T-cell (primary cell): ENCODE results near the gene RAX. TPM values are rescaled to one million over a fixed set of nuclear protein-coding genes. Genes with fewer than 3 reads are reported as not detected.

ENCODE experiments used
- ATAC-seq, 4 experiments: fragments of 200-7000 bp in 3 of 4; fragments of 150-1000 bp in 1 of 4; cut with Tn5 transposase; replicated peaks in 1 of 4; 1 replicate in 3 of 4; 2 replicates in 1 of 4; pipeline ENCODE4 v1.10.0; 2021; ENCODE audit warnings: moderate library complexity in 3 of 4, mild to moderate bottlenecking in 2 of 4, moderate number of reproducible peaks in 1 of 4
- CTCF ChIA-PET, 2 donors: fragments of 300-600 bp; sonication (Branson Sonifier 250); formaldehyde crosslinking; loops; one replicate each; lab custom pipeline; 2022; ENCODE audit warnings: antibody characterized with exemption in 2 of 2; lab: Charles Lee
- POLR2A ChIA-PET, 2 donors: fragments of 300-600 bp; sonication (Branson Sonifier 250); formaldehyde crosslinking; loops; one replicate each; lab custom pipeline; 2022; ENCODE audit warnings: antibody characterized with exemption in 2 of 2; lab: Charles Lee
- DNase-seq, 35 experiments: peaks; one replicate each; pipeline versions ENCODE4 v3.0.0 to v3.0.0-alpha.2; 2013 to 2023
- H3K27ac ChIP-seq: one replicate; pipeline ENCODE4 v1.5.1; 2013; ENCODE audit warnings: low read length
- H3K27me3 ChIP-seq, 2 experiments: replicated peaks in 1 of 2; 1 replicate in 1 of 2; 2 replicates in 1 of 2; pipeline versions ENCODE4 v1.6.1 to v1.7.0; 2013; ENCODE audit warnings: low read length in 1 of 2, mixed read lengths in 1 of 2; ENCODE audit not compliant: control insufficient read depth in 2 of 2, insufficient read depth in 2 of 2; ENCODE audit errors: extremely low read depth in 1 of 2
- H3K36me3 ChIP-seq, 2 donors: 1 replicate in 1 of 2; 2 replicates in 1 of 2; pipeline versions ENCODE4 v1.6.1 to v1.7.0; 2013; ENCODE audit warnings: low read length in 1 of 2; ENCODE audit not compliant: control insufficient read depth in 2 of 2, insufficient read depth in 1 of 2; ENCODE audit errors: extremely low read depth in 1 of 2
- H3K4me1 ChIP-seq, 2 experiments: 1 replicate in 1 of 2; 2 replicates in 1 of 2; pipeline versions ENCODE4 v1.6.1 to v1.7.0; 2013; ENCODE audit warnings: low read length in 2 of 2, mixed read lengths in 1 of 2; ENCODE audit not compliant: insufficient read depth in 2 of 2, control insufficient read depth in 1 of 2; ENCODE audit errors: extremely low read depth in 1 of 2
- H3K4me3 ChIP-seq, 2 donors: 1 replicate in 1 of 2; 2 replicates in 1 of 2; pipeline versions ENCODE4 v1.5.1 to v1.7.0; 2013; ENCODE audit warnings: mild to moderate bottlenecking in 2 of 2, low read length in 1 of 2, moderate library complexity in 1 of 2; ENCODE audit not compliant: control insufficient read depth in 1 of 2; ENCODE audit errors: extremely low read depth in 1 of 2
- H3K9me3 ChIP-seq: 2 replicates; pipeline ENCODE4 v1.7.0; 2013
- H3K27ac Mint-ChIP-seq, 2 donors: one replicate each; pipeline ENCODE4 v1.8.0; 2020 to 2021; ENCODE audit warnings: mild to moderate bottlenecking in 2 of 2, mixed read lengths in 2 of 2
- H3K27me3 Mint-ChIP-seq, 2 donors: one replicate each; pipeline ENCODE4 v1.8.0; 2021 to 2022; ENCODE audit warnings: mixed read lengths in 2 of 2
- H3K36me3 Mint-ChIP-seq: one replicate; pipeline ENCODE4 v1.8.0; 2021; ENCODE audit warnings: mixed read lengths
- H3K4me1 Mint-ChIP-seq, 3 donors: one replicate each; pipeline ENCODE4 v1.8.0; 2020 to 2022; ENCODE audit warnings: mixed read lengths in 3 of 3, mild to moderate bottlenecking in 1 of 3
- H3K4me3 Mint-ChIP-seq, 3 donors: one replicate each; pipeline ENCODE4 v1.8.0; 2020 to 2022; ENCODE audit warnings: mild to moderate bottlenecking in 3 of 3, mixed read lengths in 3 of 3, moderate library complexity in 3 of 3
- H3K9me3 Mint-ChIP-seq, 3 donors: one replicate each; pipeline ENCODE4 v1.8.0; 2020 to 2022; ENCODE audit warnings: mixed read lengths in 3 of 3
- WGBS: methylation state at CpG from one replicate; pipeline ENCODE4 v1.1.5; 2013; ENCODE audit warnings: missing lambda C conversion rate; ENCODE audit not compliant: insufficient coverage; 5-methylcytosine and 5-hydroxymethylcytosine counted together
- total RNA-seq, 35 experiments: library from RNA in 6 of 35; stranded (reverse) in 6 of 35; fragments of 120-200 nt in 1 of 35; gene quantifications; one replicate each; pipeline versions ENCODE4 v1.2.1 to v1.2.4 and lab custom pipeline; 2013 to 2026

The RAX gene
- total RNA-seq, 5 donors from 2014 or later (not counting 1 experiment from before 2014, with no cell fraction given) = not detected

DNA sequence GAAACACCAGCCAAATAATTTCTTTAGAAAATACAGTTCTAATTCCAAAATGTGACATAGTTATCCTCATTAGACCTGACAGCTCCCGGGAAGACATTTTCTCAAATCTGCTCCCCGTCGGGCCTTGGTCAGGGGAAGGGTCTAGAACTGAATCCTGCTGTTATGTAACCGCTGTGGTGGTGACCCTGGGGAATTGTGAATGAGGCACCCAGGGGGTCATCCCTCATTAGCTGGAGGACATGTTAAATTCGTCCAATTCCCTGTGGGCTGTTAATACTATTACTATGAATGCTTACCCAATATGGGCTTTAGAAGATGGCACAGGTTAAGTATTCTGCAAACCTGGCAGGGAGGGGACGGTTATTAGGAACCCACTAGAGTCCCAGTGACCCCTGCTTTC is 33.4 kb upstream of the RAX start:
- CTCF ChIA-PET = interaction anchor here in 1 of 2 donors (0.6 kb wide), 1 partner anchor 227 kb away, joined by 3 read pairs; no protein-coding TSS in a partner anchor
- DNase-seq = no peak
- Mint-ChIP-seq H3K27me3 (peaks cover 28 to 48% of the 10 kb centered on the region in 2 donors), H3K36me3 (no peaks in the 10 kb centered on the region), H3K9me3 (no peaks in the 10 kb centered on the region), H3K4me1 (peaks cover 0 to 3% (median 2%) of the 10 kb centered on the region in 3 donors), H3K27ac (no peak overlapping the region), H3K4me3 (no peak overlapping the region)
- H3K27ac ChIP-seq = no peak overlapping the region
- peaks cover 1 to 26% of the 10 kb centered on the region in 2 experiments for H3K27me3 ChIP-seq
- no peak overlapping the region for H3K4me3 ChIP-seq
- no peak for ATAC-seq
- no peaks in the 10 kb centered on the region for H3K9me3 ChIP-seq
- H3K36me3 ChIP-seq = no peaks in the 10 kb centered on the region
- POLR2A ChIA-PET = no interaction called here
- H3K4me1 ChIP-seq = peaks cover 0 to 9% of the 10 kb centered on the region in 2 experiments
- 67% methylated on average over 2 of the region's 6 CpGs for WGBS

DNA sequence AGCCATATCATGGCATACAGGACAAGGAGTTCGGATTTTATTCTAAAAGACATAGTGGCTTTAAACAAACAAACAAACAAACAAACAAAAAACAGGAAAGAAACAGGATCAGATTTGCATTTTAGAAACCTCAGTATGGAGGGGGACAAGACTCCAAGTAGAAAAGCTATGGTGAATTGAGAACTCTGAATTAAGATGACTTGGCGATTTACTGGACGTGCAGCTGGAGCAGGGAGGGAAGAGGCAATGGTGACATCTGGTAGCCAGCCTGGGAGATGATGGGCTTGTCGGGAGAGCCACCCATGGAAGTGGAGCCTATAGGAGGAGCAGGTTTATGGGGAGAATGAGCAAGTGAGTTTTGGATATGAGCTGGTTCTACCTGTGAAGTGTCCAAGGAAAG is 32.0 kb upstream of the RAX start:
- ChIA-PET POLR2A (no interaction called here), CTCF (interaction anchor here in 1 of 2 donors (0.7 kb wide), 1 partner anchor 1852 kb away, joined by 3 read pairs; no protein-coding TSS in a partner anchor)
- Histone ChIP-seq H3K9me3 (no peaks in the 10 kb centered on the region), H3K36me3 (no peaks in the 10 kb centered on the region), H3K27me3 (peaks cover 0 to 26% of the 10 kb centered on the region in 2 experiments), H3K27ac (no peak overlapping the region), H3K4me1 (peaks cover 0 to 9% of the 10 kb centered on the region in 2 experiments), H3K4me3 (no peak overlapping the region)
- no peak overlapping the region for H3K4me3 Mint-ChIP-seq
- WGBS = 58% methylated on average over 3 of the region's 4 CpGs
- H3K27ac Mint-ChIP-seq = no peak overlapping the region
- ATAC-seq (no peak), DNase-seq (no peak)
- no peaks in the 10 kb centered on the region for H3K36me3 Mint-ChIP-seq
- peaks cover 0 to 3% (median 2%) of the 10 kb centered on the region in 3 donors for H3K4me1 Mint-ChIP-seq
- no peaks in the 10 kb centered on the region for H3K9me3 Mint-ChIP-seq
- H3K27me3 Mint-ChIP-seq = peaks cover 16 to 41% of the 10 kb centered on the region in 2 donors

DNA sequence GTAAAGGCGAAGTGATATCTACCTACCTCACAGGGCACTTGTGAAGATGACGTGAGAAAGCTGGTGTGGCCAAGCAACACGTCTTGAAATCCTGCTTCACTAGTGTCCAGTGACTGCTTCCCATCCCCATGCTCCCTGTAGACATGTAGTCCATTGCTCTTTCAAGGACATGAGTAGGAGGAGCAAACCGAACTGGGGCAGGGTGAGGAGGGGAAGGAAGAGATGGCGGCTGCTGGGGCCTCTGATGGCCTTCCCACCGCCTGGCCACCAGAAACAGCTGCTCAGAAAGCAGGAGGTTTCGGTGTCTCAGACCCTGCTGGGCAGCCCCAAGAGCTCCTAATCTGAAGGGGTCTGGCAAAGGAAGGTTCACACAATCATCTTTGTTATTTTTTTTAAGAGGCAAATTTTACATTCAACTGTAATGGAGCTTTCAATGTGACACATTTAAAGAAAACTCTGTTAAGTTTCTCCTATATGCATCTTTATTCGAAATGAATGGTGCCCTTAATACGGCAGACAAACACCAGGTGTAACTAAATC is 30.5 kb upstream of the RAX start:
- WGBS = 100% methylated on average over 1 of the region's 9 CpGs
- peaks cover 20 to 31% of the 10 kb centered on the region in 2 donors for H3K27me3 Mint-ChIP-seq

DNA sequence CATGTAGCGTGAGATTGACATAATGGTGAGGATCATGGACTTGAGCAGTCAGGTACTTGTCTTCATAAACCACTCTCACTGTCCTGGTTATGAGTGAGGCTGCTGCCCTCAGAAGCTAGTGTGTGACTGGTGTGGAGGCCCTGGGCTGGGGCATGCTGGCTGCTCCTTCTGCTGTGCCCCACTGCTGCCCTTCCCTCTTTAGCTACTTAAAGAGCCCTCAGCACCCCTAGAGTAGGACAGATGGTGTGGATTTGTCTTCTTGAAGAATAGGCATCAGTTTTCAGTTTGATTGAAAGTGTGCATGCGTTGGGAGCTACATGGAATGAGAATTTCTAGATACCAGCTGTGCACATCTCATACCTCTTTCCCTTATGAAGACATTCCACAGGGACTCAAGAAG is 29.8 kb upstream of the RAX start:
- Histone ChIP-seq H3K9me3 (no peaks in the 10 kb centered on the region), H3K27me3 (peaks cover 0 to 24% of the 10 kb centered on the region in 2 experiments), H3K4me3 (no peak overlapping the region), H3K27ac (no peak overlapping the region), H3K36me3 (no peaks in the 10 kb centered on the region), H3K4me1 (no peaks in the 10 kb centered on the region)
- Mint-ChIP-seq H3K27me3 (peaks cover 23 to 27% of the 10 kb centered on the region in 2 donors), H3K36me3 (no peaks in the 10 kb centered on the region), H3K4me1 (no peaks in the 10 kb centered on the region), H3K9me3 (no peaks in the 10 kb centered on the region), H3K27ac (no peak overlapping the region), H3K4me3 (no peak overlapping the region)
- ATAC-seq = no peak
- WGBS = no CpG with 5 or more reads among the region's 2 CpGs
- DNase-seq = no peak
- POLR2A ChIA-PET = no interaction called here
- CTCF ChIA-PET = interaction anchor here (2.3 to 3.3 kb wide), 2 partner anchors 100 kb away, joined by 11 to 14 read pairs; no protein-coding TSS in a partner anchor

More for the DNA sequence above, 30.5 kb upstream of the RAX start:
- H3K4me3 ChIP-seq = no peak overlapping the region
- Mint-ChIP-seq H3K4me3 (no peak overlapping the region), H3K27ac (no peak overlapping the region), H3K4me1 (peaks cover 0 to 2% (median 2%) of the 10 kb centered on the region in 3 donors), H3K36me3 (no peaks in the 10 kb centered on the region), H3K9me3 (no peaks in the 10 kb centered on the region)
- no peak for ATAC-seq
- H3K9me3 ChIP-seq = no peaks in the 10 kb centered on the region
- peaks cover 0 to 29% of the 10 kb centered on the region in 2 experiments for H3K27me3 ChIP-seq
- POLR2A ChIA-PET = no interaction called here
- H3K4me1 ChIP-seq = peaks cover 0 to 7% of the 10 kb centered on the region in 2 experiments
- DNase-seq = no peak
- H3K27ac ChIP-seq = no peak overlapping the region
- CTCF ChIA-PET = interaction anchor here (0.7 to 3.3 kb wide), 3 partner anchors 31 to 99 kb away, joined by 4 to 14 read pairs (median 11); no protein-coding TSS in a partner anchor
- no peaks in the 10 kb centered on the region for H3K36me3 ChIP-seq

DNA sequence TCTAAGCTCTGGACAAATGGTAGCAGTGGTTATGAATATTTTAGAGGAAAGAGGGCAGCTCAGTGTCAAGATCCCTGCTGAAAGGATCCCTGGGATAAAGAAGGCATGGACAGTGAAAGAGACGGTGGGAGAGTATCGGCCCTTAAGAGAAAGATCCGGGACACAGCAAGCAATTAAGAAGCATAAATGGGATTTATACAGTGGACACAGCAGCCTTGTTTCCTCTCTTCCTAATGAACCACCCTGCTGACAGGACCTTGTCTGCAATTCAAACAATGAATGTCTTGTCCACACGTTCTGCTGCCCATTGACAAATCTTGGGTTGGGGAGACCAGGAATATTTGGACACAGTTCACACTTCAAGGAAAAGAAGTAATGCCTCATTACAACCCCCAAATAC is 28.7 kb upstream of the RAX start:
- no peak overlapping the region for H3K4me3 ChIP-seq
- no peaks in the 10 kb centered on the region for H3K4me1 ChIP-seq
- no peaks in the 10 kb centered on the region for H3K9me3 ChIP-seq
- Mint-ChIP-seq H3K9me3 (no peaks in the 10 kb centered on the region), H3K27ac (no peak overlapping the region), H3K4me1 (no peaks in the 10 kb centered on the region), H3K4me3 (no peak overlapping the region), H3K27me3 (peaks cover 22 to 25% of the 10 kb centered on the region in 2 donors), H3K36me3 (no peaks in the 10 kb centered on the region)
- DNase-seq (no peak), ATAC-seq (no peak)
- no peak overlapping the region for H3K27ac ChIP-seq
- ChIA-PET CTCF (interaction anchor here in 1 of 2 donors (3.3 kb wide), 1 partner anchor 101 kb away, joined by 14 read pairs; no protein-coding TSS in a partner anchor), POLR2A (interaction anchor here in 1 of 2 donors (0.6 kb wide), 1 partner anchor 16 kb away, joined by 4 read pairs; no protein-coding TSS in a partner anchor)
- 86% methylated on average over 3 of the region's 4 CpGs for WGBS
- peaks cover 0 to 16% of the 10 kb centered on the region in 2 experiments for H3K27me3 ChIP-seq
- H3K36me3 ChIP-seq = no peaks in the 10 kb centered on the region

DNA sequence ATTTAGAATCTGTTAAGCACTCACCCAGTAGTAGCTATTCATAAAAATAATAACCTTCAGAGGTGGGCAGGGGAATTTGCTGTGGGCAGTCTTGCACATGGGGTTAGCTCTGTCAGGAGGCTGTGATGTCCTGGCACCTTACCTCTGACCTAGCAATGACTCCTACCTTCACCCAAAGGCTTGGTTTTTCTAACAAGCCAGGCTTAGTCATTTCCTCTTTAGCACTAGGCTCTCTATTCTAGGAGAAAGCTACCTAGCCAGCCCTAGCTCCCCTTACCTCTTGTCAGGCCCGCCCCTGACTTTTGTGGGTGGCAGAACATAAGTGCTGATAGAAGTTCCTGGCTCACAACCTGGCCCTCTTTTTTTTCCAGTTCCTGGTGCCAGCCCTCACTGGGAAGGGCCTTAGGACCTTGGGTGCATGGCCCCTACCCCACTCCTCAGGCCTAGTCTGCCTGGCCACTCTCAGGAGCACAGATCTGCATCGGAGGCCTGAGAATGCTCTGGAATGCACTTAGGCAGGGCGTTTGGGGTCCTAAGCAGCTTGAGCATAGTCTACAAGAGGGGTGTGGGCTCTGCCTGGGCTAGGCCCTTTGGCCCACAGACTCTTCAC is 27.5 kb upstream of the RAX start:
- WGBS = 72% methylated on average over 2 of the region's 3 CpGs
- H3K27ac Mint-ChIP-seq = no peak overlapping the region
- Histone ChIP-seq H3K4me1 (no peaks in the 10 kb centered on the region), H3K4me3 (no peak overlapping the region), H3K27me3 (peaks cover 0 to 20% of the 10 kb centered on the region in 2 experiments), H3K36me3 (no peaks in the 10 kb centered on the region), H3K9me3 (no peaks in the 10 kb centered on the region), H3K27ac (no peak overlapping the region)
- H3K36me3 Mint-ChIP-seq = no peaks in the 10 kb centered on the region
- H3K4me3 Mint-ChIP-seq = no peak overlapping the region
- POLR2A ChIA-PET = no interaction called here
- DNase-seq = no peak
- peaks cover 20 to 25% of the 10 kb centered on the region in 2 donors for H3K27me3 Mint-ChIP-seq
- no peaks in the 10 kb centered on the region for H3K4me1 Mint-ChIP-seq
- H3K9me3 Mint-ChIP-seq = no peaks in the 10 kb centered on the region
- CTCF ChIA-PET = interaction anchor here in 1 of 2 donors (0.6 kb wide), 1 partner anchor 15 kb away, joined by 3 read pairs; no protein-coding TSS in a partner anchor
- no peak for ATAC-seq
